NCI-H69 (cell line): ENCODE measurements around the gene INO80.
"Not testable (repeated sequence)": the region's sequence is repeated elsewhere in the genome, so short reads cannot be mapped to it uniquely, and the experiment has no call there.

Experiments used
- DNase-seq: peaks from one replicate; lab custom pipeline; 2025; lab: John Stamatoyannopoulos, UW

INO80 gene

DNA sequence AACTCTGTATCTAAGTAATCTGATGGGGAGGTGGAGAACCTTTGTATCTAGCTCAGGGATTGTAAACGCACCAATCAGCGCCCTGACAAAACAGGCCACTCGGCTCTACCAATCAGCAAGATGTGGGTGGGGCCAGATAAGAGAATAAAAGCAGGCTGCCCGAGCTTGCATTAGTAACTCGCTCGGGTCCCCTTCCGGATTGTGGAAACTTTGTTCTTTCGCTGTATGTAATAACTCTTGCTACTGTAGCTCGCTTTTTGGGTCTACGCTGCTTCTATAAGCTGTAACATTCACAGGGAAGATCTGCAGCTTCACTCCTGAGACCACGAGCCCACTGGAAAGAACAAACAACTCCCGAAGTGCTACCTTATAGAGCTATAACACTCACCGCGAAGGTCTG, 153.8 kb downstream of the INO80 start:
- not testable (repeated sequence) for DNase-seq

DNA sequence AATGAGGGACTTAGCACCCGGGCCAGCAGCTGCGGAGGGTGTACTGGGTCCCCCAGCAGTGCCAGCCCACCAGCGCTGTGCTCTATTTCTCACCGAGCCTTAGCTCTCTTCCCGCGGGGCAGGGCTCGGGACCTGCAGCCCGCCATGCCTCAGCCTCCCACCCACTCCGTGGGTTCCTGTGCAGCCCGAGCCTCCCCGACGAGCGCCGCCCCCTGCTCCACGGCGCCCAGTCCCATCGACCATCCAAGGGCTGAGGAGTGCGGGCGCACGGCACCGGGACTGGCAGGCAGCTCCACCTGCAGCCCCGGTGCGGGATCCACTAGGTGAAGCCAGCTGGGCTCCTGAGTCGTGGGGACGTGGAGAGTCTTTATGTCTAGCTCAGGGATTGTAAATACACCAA, 154.3 kb downstream of the INO80 start:
- not testable (repeated sequence) for DNase-seq

DNA sequence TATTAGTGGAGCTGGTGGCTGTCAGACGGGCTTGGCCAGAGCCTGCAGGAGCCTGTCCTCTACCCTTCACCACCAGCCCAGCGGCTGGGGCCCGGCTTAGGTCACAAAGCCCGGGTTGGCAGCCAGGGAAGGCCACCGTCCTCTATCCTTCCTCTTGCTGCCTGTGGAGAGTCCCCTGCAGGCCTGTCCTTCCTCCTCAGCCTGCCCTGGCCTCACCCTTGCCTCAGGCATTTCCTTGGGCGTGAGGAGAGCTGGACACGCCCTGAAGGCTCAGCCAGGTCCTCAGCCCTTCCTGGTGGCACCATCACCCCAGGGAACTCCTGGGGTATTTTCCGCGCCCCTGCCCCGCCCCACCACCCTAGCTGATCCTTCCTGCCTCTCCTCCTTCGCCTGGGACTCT, 155.2 kb downstream of the INO80 start:
- DNase-seq: no peak

DNA sequence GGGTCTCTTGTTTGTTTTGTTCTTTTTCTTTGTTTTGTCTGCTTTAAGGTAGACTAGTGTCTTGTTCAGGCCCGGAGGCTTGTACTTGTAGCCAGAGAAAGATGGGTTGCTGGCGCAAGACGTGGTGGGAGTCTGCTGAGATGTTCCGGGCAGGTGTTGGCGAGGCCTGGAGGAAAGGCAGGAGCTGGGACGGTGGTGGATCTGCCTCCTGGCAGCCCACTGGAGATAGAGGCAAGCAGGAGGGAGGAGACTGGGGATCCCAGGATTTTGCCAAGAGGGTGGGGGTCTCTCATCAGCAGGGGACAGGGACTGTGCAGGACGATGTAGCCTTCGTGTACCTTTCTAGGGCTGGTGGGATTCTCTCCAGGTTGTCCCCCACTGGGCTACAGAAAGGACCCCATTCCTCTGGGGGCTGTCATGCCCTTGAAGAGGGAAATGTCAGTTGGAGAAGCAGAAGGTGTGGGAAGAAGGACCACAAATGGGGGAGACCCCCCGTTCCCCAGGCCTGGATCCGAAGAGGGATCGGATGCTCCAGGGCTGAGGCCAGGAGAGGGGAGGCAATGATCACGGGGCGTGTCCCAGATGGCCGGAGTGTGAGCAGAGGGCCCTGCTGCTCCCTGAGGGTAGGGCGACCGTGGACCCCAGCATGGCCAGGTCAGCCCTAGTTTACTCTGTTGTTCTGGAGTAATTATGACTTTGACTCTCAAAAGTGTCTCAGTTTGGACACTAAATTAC, 155.8 kb downstream of the INO80 start:
- no peak for DNase-seq

DNA sequence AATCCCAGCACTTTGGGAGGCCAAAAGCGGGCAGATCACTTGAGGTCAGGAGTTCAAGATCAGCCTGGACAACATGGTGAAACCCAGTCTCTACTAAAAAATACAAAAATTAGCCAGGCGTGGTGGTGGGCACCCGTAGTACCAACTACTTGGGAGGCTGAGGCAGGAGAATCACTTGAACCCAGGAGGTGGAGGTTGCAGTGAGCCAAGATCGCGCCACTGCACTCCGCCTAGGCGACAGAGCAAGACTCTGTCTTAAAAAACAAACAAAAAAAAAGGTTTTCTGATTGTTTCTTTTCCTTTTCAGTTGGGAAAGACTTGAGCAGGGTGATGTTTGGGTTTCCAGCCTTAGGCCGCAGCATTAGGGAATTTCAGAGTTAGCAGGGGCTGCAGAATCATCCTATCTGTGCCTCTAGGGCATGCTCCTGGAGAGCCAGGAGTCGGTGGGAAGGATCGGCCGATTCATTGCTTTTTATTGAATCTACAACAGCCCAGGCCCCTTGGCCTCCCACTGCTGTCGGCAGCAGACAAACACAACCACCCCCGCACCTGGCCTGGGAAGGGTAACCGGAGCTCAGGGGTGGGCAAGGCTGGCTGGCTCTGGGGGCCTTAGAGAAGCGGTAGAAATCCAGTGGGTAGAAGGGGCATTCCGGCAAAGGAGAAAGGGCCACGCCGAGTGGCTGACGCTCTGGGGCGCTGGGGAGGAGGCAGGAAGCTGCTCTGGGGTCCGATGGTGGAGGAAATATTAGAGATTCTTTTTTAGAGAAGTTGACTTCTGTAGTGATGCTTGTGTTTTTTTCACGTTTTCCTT, 156.5 kb downstream of the INO80 start:
- DNase-seq: no peak

DNA sequence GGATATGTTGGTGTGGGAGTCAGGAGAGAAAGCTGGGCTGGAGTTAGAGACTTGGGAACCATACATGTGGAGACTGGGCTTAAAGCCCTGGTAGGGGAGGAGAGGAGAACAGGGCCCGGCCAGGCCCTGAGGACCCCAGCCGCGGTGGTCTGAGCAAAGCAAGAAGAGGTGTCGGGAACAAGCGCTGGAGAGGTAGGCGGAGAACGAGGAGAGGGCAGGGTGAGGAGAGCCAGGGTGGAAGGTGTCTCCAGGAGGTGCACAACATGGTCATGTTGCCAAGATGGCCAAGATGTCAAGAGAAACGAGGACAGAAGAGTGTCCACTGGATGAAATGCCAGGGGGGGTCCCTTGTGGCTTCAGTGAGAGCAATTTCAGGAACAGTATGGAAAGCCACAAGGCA, 157.4 kb downstream of the INO80 start:
- DNase-seq: no peak

DNA sequence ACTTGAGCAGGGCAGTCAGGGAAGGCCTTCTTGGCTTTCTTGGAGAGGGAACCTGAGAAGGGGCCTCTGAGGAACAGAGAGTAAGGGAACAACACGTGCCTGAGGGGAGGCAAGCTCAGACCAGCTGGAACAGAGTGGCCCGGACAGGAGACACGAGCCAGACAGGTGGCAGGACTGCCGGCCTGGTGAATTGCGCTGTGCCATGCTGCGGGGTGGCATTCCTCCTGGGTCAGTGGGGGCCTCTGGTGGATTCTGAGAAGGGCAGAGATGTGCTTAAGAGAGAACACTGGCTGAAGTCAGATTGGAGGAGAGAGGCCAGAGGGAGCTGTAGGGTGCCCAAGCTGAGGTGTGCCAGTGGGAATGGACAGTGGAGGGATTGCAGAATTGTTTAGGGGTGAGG, 157.9 kb downstream of the INO80 start:
- DNase-seq: no peak

DNA sequence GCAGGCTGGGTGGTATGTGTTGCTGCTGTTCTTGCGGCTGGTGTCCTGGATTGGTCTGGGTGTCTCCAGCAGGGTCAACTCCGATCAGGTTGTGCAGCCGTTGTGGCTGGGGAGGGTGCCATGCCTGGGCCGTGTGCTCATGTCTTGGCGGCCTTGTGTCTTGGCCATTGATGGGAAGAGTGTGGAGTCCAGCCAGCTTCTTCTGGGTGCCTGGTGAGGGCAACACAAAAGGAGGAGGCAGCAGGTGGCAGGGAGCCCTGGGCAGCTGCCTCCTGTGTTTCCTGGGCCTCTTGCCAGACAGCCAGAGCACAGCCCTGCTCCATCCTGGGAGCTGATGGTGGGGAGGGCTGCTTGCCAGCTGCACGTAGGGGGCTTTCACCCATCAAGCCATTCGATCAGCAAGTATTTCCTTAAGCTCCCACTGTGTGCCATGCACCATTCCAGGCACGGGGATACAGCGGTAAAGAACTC, 158.5 kb downstream of the INO80 start:
- peak; percentile 79 for DNase-seq

DNA sequence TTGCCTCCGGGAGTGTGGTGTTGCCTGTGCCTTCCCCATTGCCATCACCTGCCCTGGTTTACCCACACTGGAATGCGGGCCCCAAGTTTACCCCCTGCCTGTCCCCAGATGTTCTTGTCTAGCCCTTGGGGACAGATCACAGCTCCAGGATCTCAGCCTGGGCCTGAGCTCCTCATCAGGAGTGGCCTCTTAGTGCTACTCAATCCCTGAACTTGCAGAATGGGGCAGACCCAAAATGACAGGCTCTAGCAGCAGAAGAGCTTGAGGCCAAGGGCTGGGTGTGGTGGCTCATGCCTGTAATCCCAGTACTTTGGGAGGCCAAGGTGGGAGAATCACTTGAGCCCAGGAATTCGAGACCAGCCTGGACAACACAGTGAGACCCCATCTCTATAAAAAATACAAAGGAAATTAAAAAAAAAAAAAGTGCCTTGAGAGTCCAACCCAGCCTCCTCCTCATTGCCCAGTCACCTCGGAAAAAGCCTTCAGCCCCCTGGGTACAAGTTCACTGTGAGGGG, 159.0 kb downstream of the INO80 start:
- DNase-seq: no peak

DNA sequence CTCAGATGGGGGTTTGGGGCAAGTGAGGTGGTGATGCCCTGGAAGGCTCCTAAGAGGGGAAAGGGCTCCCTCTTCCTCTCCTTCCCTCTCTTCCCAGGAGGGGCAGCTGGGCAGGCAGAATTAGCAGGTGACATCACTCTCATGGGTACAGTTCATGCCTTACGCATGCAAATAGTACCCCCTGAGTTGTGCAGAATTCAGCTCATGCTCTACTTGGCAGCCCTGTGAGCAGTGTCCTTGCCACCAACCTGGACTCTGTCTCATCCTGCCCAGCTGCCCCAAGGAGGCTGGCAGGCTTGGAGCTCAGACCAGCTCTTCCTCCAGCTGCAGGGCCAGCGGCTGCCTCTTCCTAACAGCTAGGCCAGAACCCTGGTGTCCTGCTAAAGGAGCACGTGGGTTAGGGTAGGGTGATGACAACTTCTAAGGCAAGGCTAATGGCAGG, 159.5 kb downstream of the INO80 start:
- no peak for DNase-seq

DNA sequence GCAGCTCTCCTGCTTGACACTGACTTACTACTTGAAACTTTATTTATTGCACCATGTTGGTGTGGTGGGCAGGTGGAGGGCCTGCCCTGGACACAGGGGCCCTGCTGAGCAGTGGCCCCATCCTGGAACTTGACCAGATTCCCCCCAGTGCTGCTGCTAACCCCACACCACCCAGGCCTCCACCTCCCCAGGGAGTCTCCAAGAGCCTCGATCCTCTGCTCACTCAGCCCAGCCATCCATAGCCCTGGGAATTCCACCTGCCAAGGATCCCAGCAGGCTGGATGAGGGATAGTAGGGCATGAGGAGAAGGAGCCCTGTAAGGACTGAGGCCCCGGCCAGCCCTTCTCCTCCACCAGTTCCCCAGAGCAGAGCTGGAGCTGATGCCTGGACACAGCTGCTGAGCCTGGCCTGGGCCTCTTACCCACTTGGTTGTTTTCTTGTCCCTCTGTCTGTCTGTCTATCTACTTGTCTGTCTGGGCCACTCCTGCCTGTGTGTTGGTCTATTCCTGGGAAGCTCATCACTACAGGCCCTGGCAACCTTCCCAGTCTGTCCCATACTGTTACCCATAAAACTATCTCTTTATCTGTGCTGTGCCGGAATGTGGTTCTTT, 160.0 kb downstream of the INO80 start:
- DNase-seq: no peak

DNA sequence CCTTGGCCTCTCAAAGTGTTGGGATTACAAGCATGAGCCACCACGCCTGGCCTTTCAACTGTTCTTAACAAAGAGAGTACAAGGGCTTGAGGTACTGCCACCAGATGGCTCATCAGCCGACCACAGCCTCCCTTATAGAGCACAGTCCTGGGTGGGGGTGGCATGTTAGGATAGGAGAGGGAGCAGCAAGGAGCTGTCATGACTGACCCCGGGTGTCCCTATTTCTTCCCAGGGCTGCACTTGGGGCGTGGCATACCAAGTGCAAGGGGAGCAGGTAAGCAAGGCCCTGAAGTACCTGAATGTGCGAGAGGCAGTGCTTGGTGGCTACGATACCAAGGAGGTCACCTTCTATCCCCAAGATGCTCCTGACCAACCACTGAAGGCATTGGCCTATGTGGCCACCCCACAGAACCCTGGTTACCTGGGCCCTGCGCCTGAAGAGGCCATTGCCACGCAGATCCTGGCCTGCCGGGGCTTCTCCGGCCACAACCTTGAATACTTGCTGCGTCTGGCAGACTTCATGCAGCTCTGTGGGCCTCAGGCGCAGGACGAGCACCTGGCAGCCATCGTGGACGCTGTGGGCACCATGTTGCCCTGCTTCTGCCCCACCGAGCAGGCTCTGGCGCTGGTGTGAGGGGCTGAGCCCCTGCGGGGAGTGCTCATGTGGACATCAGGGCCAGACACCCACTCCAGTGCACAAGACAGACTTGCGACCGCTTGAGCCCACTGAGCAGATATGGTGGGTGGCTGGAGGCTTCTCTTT, 160.8 kb downstream of the INO80 start:
- DNase-seq: no peak

DNA sequence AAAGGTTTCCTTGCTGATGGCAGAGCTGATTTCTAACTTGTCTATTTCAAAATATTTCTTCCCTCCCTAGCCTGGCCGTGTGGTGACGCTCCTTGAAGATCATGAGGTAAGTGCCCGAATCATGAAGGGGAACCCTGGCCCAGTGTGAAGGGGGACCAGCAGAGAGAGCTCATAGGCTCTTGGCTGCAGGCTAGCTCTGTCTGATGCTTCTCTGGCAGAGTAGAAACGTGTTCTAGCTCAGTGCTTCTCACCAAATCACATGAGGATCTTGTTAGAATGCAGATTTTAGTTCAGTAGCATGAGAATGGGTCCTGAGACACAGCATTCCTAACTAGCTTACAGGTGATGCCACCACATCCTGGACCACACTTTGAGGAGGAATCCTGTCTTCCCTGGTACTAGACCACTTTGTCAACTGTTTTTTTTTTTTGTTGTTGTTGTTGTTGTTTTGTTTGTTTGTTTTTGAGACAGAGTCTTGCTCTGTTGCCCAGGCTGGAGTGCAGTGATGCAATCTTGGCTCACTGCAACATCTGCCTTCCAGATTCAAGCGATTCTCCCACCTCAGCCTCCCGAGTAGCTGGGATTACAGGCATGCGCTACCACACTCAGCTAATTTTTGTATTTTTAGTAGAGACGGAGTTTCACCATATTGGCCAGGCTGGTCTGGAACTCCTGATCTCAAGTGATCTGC, 161.8 kb downstream of the INO80 start:
- not testable (repeated sequence) for DNase-seq

DNA sequence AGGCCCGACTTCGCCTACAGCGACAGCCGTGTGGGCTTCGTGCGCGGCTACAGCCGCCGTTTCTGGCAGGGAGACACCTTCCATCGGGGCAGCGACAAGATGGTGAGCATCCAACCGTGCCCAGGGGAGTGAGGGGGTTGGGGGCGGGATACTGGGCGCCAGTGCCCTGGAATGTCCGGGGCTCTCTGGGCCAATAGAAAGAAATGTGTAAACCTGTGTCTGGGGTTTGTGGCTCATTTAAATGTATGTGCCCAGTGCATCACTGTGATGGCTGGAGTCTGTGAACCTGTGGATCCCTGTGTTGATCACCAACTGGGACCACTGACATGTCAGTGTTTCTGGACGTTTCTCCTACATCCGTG, 162.4 kb downstream of the INO80 start:
- DNase-seq: no peak

DNA sequence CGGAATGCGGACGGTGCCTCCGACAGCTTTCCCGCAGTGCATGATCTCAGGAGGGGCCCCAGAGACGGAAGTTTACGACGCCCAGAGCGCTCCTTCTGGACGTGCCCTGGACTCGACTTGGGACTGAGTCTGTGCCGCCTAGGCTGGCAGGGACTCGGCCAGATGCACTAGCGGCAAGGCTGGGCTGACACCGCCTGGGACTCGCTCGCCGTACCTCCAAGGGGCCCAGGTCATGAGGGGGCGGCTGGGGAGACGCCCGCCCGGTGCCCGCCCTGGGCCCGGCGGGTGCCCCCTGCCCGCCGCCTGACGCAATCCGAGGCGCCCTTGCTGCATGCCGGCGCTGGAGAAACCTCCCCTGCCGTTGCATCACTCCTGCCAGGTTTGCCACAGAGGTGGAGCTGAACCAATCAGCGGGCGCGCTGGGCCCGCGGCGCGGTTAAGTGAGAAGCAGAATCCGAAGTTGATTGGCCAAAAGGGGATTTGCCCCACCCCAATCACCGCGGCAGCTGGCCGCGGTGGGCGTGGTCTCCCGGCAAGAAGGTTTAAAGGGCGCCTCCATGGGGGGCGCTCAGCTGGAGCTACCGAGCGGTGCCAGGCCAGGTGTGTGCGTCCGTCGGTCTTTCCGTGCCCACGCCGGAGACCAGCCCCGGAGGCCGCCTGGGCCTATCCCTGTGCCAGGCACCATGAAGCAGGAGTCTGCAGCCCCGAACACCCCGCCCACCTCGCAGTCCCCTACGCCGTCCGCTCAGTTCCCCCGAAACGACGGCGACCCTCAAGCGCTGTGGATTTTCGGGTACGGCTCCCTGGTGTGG, 163.0 kb downstream of the INO80 start, which contains the start of gene CHAC1:
Gene CHAC1, plus strand, starts transcription at position 571 of the 812 bp plus-strand sequence. Its CDS starts 113 bp downstream, at position 684.
- DNase-seq: peak; percentile 99

DNA sequence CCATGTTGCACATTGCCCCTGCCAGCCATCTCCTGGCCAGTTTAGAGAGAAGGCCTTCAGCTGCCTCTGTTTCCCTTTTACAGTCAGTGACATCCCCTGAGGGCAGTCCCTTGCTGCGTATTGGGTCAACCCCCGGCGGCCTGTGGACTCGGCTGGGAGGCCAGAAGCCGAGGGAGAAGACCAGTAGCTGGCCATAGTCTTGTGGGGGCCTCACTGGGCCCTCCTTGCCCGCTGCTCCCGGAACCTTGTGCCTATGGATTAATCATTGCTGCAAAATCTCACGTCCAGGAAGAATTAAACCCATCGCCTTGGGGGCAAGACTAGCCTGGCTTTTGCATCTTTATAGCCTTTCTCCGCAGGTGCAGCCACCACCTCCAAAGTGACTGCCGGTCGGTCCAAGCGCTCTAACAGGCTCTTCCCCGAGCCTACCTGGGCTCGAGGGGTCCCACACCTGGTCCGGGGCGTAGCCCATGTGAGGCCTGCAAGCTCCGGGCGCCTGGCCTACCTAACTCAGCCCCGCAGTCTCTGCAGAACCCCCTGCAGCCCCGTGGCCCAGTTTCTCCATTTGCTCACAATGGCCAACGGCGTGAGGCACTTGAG, 163.7 kb downstream of the INO80 start:
- DNase-seq: no peak

DNA sequence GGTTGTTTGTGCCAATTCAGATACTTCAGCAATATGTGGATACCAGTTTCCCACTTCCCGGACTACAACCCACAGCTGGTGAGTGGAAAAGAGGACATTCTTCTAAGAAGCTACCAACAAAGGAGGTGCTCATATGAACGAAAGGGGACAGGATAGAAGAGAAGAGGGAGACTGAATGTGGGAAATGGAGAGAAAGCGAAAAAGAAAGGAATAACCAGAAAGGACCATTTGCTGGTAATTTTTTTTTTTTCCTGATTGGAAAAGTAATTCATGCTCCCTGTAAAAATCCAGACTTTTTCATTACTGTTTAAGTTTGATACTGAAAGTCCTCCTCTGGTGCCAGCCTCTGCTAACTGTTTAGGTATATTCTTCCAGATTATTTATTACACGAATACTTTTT, 164.3 kb downstream of the INO80 start:
- DNase-seq: no peak

DNA sequence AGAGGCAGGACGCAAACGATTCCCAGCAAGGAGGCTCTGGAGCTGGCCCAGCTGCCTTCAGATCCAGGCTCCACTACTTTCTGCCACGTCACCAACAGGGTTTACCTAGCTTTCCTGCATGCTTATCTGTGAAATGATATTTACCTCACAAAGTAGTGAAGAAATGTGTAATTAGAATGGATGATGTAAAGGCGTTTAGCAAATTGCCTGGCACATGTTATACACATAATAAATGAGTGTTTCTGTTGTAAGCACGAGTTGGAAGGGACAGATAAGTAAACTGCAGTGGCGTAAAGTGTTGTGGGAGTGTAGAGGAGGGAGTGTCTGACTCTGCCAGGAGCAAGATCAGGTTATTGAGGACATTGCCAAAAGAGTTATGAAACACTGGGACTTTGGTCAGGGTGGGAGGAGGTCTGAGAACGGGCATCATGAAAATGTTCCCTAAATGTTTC, 166.3 kb downstream of the INO80 start:
- no peak for DNase-seq

DNA sequence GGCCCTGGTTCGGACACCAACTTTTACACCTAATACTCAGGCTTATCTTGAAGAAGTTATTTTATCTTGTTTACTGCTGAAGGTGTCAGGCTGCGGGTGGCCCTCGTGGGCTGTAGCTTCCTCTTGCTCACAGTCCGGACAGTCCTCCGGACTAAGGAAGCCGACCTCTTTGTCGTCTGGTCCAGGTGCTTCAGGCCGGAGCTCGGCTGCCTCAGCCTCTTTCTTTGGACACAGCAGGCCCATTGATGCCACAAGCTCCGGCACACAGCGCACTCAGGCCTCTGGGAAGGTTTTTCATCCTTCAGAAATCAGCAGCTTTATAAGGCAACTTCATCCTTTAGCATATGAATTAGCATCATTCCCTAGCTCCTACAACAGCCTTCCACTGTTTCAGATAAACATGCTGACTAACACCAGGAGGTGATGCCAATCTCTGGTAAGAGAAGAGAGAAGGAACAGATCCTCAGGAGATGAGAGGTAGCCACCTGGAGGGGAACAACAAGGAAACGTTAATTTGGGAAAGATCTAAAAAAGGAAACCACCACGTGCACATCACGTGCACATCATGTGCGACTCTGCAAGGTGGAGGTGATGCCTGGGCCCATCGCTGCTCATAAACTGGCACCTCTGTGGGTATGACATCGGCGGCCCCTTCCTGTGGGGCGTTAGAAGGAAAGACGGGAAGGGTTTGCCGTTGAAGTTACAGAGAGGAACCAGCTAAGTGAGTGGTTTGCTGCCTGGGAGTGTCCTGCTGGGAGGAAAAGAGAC, 167.2 kb downstream of the INO80 start:
- no peak for DNase-seq
